Caki2 (cell line): ENCODE results near the gene ZSWIM8. TPM values are rescaled to one million over a fixed set of nuclear protein-coding genes. Genes with fewer than 3 reads are reported as not detected.
"Not testable (repeated sequence)": the region's sequence is repeated elsewhere in the genome, so short reads cannot be mapped to it uniquely, and the experiment has no call there.

Experiments used
- DNase-seq: peaks from one replicate; pipeline ENCODE4 v3.0.0-alpha.2; 2015; ENCODE audit warnings: low read depth
- in situ Hi-C: cut with HindIII; loops from 2 replicates; pipeline ENCODE4 v1.10.0; 2016; ENCODE audit warnings: low sequenced_read_pairs, low pct_unique_long_range_greater_than_20kb, mixed read lengths
- total RNA-seq: library from RNA; depleted of rRNA; stranded (reverse); fragments of >200 nt; shearing (Covaris generic); gene quantifications from 2 replicates; pipeline ENCODE4 v1.2.3, GENCODE V29; 2014; ENCODE audit warnings: low replicate concordance

The ZSWIM8 gene
- total RNA-seq, 1 experiment from 2014 or later: 22.8 TPM

DNA sequence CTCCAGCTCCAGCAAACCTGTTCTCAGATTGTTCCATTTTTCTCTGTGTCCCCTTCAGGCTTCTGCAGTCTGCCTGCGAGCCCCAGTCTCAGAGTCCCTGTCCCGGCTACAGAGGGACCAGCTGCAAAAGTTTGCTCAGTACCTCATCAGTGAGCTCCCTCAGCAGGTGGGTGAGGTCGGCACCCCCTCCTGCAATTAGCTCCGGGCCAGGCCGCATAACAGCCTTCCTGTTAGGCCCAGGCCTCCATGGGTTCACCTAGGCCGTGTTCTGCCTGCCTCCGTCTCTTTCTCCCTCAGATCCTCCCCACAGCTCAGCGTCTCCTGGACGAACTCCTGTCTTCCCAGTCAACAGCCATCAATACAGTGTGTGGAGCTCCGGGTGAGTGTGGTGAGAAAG is 4.3 kb downstream of the ZSWIM8 start:
- DNase-seq: no peak
- in situ Hi-C loops: no loop called here

DNA sequence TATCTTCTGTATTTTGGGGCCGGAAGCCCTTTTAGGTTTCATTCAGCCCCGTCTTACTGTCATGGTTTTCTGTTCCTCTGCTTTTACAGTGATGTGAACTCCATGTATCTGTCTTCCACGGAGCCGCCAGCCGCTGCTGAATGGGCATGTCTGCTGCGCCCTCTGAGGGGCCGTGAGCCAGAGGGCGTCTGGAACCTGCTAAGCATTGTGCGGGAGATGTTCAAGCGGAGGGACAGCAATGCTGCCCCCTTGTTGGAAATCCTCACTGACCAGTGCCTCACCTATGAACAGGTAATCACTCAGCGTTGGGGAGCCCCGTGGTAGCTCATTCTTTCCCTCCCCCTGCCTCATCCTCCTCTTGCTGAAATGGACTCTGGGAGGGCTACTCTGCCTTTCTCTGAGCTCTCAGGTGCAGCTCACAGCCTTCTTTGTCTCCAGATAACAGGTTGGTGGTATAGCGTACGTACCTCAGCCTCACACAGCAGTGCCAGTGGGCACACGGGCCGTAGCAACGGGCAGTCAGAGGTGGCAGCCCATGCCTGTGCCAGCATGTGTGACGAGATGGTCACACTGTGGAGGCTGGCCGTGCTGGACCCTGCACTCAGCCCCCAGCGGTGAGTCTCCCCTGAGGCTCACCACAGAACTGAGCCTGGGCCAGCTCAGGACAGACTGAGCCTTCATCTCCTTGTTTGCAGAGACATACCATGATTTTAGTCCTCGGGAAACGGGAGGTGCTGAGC is 5.7 kb downstream of the ZSWIM8 start:
- no peak for DNase-seq
- in situ Hi-C loops: no loop called here

DNA sequence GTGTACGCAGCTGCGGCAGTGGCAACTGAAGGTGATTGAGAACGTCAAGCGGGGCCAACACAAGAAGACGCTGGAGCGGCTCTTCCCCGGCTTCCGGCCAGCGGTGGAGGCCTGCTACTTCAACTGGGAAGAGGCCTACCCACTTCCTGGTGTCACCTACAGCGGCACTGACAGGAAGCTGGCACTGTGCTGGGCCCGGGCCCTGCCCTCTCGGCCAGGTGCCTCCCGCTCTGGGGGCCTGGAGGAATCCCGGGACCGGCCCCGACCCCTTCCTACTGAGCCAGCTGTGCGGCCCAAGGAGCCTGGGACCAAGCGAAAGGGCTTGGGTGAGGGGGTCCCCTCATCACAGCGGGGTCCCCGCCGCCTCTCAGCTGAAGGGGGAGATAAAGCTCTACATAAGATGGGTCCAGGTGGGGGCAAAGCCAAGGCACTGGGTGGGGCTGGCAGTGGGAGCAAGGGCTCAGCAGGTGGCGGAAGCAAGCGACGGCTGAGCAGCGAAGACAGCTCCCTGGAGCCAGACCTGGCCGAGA is 6.5 kb downstream of the ZSWIM8 start:
- DNase-seq: no peak
- in situ Hi-C loops: no loop called here

DNA sequence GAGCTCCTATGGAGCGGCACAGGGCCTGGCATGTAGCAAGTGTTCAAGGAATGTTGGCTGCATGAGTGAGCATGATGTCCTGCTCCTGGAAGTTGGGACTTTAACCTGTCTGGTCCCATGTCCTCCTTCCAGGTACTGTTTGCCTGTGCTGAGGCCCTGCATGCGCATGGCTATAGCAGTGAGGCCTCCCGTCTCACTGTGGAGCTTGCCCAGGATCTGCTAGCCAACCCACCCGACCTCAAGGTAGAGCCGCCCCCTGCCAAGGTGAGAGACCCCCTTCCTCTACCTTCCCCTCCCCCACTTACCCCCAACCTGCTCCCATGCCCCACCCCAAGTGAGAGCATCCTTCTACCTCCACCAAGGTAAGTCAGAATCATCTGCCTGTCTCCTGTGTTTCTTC is 8.1 kb downstream of the ZSWIM8 start:
- in situ Hi-C loops: no loop called here
- no peak for DNase-seq

DNA sequence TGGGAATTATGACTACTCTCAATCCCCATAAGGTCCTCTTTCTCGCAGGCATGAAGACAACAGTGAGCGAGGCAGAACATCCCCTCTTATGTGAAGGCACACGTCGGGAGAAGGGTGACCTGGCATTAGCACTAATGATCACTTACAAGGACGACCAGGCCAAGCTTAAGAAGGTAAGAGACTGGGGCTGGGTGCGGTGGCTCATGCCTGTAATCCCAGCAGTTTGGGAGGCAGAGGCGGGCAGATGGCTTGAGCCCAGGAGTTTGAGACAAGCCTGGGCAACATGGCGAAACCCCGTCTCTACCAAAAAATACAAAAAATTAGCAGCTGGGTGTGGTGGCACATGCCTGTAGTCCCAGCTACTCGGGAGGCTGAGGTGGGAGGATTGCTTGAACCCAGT is 10.1 kb downstream of the ZSWIM8 start:
- in situ Hi-C loops, DNase-seq: not testable (repeated sequence)

DNA sequence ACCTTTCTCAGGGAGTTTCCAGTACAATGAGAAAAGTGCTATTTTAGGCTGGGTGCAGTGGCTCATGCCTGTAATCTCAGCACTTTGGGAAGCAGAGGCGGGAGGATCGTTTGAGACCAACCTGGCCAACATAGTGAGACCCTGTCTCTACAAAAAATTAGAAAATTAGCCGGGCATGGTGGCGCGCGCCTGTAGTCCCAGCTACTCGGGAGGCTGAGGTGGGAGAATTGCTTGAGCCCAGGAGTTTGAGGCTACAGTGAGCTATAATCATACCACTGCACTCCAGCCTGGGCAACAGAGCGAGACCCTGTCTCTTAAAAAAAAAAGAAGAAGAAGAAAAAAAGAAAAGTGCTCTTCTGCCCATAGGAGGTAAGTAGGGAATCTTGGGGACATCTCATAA is 10.6 kb downstream of the ZSWIM8 start:
- DNase-seq, in situ Hi-C loops: not testable (repeated sequence)

DNA sequence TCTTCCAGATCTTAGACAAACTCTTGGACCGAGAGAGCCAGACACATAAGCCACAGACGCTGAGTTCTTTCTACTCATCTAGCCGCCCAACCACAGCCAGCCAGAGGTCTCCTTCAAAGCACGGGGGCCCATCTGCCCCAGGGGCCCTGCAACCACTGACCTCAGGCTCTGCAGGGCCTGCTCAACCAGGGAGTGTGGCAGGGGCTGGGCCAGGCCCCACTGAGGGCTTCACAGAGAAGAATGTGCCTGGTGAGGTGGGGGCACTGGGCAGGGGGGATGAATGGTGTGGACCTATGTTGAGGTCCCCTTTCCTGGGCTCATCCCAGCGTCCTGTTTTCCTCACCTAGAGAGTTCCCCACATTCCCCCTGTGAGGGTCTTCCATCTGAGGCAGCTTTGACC is 11.4 kb downstream of the ZSWIM8 start:
- in situ Hi-C loops: no loop called here
- DNase-seq: no peak

DNA sequence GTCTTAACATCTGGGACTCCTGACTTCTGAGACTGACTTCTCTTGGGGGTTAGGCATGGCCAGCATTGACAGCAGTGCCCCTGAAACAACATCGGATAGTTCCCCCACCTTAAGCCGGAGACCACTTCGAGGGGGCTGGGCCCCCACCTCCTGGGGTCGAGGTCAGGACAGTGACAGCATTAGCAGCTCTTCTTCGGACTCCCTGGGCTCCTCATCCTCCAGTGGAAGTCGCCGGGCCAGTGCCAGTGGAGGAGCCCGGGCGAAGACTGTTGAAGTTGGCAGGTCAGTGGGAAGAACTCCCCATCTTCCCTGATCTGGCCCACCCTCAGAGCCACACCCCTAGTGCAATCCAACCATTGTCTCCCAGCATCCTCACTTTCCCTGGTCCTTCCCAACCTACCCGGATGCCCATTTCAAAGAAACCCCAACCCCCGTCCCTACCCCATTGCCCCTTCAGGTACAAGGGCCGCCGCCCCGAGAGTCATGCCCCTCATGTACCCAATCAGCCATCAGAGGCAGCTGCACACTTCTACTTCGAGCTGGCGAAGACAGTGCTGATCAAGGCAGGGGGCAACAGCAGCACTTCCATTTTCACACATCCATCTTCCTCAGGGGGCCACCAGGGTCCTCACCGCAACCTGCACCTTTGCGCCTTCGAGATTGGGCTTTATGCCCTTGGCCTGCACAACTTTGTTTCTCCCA is 12.1 kb downstream of the ZSWIM8 start:
- no peak for DNase-seq
- in situ Hi-C loops: no loop called here

DNA sequence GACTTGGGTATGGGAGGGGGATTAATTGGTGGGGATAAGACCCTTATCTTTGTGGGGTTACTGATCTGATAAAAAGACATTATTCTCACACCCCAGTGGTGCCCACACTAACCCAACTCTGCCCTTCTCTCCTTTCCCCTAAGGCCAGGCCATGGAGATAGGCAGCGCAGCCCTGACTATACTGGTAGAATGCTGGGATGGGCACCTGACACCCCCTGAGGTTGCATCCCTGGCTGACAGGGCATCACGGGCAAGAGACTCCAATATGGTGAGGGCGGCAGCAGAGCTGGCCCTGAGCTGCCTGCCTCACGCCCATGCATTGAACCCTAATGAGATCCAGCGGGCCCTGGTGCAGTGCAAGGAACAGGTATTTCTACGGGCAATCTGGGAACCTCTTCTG is 12.7 kb downstream of the ZSWIM8 start:
- in situ Hi-C loops: no loop called here
- no peak for DNase-seq

DNA sequence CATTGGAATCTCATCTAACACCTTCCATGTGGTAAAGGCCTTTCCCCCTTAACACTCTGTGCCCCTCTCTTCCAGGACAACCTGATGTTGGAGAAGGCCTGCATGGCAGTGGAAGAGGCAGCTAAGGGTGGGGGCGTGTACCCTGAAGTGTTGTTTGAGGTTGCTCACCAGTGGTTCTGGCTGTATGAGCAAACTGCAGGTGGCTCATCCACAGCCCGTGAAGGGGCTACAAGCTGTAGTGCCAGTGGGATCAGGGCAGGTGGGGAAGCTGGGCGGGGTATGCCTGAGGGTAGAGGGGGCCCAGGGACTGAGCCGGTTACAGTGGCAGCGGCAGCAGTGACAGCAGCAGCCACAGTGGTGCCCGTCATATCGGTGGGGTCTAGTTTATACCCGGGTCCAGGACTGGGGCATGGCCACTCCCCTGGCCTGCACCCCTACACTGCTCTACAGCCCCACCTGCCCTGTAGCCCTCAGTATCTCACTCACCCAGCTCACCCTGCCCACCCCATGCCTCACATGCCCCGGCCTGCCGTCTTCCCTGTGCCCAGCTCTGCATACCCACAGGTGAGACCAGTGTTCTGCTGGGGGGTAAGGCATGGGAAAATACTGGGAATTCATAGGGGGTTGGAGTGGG is 13.6 kb downstream of the ZSWIM8 start:
- in situ Hi-C loops: no loop called here

DNA sequence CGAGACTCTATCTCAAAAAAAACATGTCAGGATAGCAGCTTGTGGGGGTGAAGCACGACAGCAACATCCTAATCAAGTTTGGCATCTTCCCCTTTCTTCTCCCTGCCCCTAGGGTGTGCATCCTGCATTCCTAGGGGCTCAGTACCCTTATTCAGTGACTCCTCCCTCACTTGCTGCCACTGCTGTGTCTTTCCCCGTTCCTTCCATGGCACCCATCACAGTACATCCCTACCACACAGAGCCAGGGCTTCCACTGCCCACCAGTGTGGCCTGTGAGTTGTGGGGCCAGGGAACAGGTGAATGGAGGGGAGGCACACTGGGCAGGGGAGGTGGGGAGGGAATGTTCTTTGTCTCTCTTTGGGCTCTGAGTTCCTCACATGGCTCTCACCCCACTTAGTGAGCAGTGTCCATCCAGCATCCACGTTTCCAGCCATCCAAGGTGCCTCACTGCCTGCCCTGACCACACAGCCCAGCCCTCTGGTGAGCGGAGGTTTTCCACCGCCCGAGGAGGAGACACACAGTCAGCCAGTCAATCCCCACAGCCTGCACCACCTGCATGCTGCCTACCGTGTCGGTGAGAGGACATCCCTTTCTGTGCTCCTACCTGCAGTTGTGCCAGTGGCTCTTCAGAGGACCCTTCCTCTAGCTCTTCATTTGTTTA is 14.6 kb downstream of the ZSWIM8 start:
- in situ Hi-C loops: no loop called here
- DNase-seq: no peak

More for the DNA sequence above, 13.6 kb downstream of the ZSWIM8 start:
- DNase-seq: no peak

DNA sequence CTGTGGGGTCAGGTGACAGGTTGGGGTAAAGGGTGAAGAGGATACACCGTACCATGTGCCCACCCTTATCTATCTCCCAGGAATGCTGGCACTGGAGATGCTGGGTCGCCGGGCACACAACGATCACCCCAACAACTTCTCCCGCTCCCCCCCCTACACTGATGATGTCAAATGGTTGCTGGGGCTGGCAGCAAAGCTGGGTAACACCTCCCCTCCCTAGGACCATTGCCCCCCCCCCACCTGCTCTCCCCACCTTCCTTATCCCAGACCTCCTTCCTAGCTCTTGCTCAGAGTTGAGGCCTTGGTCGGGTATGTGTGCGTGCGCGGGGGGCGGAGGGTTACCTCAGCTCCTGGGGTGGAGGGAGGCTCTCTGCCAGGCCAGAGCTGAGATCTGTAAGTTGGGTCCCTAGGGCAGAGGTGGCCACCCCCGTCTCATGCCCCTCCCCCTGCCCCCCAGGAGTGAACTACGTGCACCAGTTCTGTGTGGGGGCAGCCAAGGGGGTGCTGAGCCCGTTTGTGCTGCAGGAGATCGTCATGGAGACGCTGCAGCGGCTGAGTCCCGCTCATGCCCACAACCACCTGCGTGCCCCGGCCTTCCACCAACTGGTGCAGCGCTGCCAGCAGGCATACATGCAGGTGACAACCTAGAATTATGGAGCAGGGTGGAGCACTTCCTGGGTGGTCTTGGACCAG is 15.3 kb downstream of the ZSWIM8 start:
- no peak for DNase-seq
- in situ Hi-C loops: no loop called here

DNA sequence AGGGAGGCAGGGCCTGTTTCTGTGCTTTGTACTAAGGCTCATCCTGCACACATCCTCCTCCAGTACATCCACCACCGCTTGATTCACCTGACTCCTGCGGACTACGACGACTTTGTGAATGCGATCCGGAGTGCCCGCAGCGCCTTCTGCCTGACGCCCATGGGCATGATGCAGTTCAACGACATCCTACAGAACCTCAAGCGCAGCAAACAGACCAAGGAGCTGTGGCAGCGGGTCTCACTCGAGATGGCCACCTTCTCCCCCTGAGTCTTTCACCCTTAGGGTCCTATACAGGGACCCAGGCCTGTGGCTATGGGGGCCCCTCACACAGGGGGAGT is 15.8 kb downstream of the ZSWIM8 start:
- no peak for DNase-seq
- in situ Hi-C loops: no loop called here

DNA sequence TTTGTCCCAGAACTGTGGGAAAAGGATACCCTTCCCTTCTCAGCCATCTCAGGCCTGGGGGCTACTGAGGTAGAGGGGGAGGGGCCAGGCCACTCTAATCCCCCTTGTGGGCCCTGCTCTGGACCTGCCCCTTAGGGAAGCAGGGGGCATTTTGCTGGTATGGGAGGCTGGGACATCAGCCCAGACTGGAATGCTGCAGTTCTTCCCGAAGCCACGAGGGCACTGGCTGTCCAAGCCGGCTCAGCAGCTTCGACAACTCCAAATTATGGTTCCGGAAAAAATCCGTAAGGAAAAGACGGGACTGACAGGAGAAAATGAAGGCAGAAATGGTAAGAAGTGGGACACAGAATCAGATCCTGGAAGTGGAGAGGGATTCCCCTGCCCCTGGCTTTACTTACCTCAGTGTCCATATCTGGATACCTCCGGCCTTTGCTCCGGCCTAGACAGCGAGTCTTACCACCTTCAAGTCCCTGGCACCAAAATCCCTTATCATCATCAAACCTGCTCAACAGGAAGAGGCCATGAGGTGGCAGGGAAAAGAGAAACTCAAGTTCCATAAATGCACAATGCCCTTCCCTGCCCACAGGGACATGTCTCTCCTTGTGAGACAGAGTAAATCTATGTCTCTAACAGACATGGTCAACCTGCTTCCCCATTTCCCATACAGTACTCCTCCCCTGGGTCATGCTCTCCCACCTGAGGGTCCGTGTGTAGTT is 17.0 kb downstream of the ZSWIM8 start:
- no peak for DNase-seq
- in situ Hi-C loops: no loop called here

DNA sequence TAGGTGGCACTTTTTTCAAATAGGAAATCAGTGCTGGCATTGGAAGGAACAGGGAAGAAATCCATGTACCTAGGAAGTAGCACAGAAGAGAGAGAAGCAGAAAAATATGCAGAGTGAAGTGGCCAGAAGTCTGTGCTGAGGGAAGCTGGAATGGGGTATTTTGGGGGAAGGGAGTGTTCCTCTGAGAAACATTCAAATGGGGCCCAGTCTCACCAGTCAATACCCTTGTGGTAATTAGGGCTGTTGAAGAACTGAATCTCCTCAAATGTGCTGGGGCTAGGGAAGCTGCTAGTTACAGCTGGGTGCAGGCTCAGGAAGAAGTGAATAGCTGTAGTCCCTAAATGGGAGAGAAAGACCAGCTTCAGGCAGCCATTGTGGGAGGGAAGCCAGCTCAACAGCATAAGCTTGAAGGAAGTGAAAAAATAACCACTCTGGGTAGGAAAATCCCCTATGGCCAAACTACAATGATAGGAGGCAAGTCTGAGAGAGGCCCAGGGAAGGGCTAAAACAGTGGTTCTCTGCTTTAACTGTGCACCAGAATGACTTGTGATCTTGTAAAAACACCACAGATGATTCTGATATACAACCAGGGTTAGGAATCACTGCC is 18.4 kb downstream of the ZSWIM8 start:
- DNase-seq: no peak
- in situ Hi-C loops: no loop called here

DNA sequence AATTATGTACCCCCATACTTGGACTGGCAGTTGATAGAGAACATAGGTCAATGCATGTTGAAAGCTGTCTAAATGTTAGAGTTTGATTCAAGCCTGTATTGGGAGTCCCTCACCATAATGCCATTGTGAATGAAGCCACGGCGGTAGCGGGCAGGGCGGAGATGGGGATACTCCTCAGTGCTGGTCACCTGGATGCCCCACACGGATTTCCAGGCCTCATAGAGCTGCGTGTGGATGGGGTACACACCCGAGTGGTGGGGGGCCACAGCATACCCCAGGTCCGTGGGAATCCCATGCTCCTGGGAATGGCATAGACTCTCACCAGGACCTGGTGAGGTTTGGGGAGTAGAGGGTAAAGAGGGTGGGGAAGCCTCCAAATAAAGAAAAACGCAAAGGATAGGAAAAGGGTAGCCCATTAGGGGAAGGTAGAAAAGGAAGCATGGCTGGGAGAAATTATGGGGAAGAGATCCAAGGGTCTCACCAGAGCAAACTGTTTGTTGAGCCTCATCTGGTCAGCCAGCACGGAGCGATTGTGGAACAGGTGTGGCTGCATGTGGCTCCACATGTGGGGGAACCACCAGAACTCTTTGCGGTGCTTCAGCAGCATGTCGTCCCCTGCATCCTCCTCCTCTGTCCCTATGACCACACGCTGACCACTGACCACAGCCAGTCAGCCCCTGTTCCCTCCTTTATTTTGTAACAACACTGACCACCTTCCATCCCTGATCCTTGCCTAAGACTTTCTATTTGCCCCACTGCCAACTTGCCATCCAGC is 21.0 kb downstream of the ZSWIM8 start:
- in situ Hi-C loops: no loop called here
- no peak for DNase-seq

DNA sequence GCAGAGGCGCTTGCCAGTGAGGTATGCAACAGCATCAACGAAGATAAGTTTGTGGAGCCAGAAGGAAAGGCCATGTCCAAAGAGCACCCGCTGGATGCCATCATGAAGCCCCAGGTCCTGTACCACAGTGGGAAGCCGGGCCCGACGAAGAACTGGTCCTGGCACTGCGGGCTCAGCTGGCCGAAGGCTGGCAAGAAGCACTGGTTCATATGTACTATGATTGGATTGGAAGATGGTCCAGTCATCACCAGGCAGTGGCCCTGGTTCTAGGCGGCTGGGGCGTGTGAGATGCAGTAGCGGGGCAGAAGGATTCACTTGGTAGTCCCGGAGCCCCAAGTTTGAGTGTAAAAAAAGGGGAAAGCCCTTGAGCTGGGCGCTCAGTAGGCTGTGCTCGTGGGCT is 22.1 kb downstream of the ZSWIM8 start:
- in situ Hi-C loops: no loop called here
- no peak for DNase-seq
